Measurements from ENCODE around the gene WFDC8.

WFDC8 gene

GRCh38 chr20:45612314-45612713, 33.2 kb upstream of the WFDC8 start:
- Histone ChIP-seq H3K4me3 (IDR thresholded peaks at IDR 0.05; ENCODE audit: insufficient read depth, low read depth, low read length) (no peak overlapping the region), H3K27me3 (ENCODE audit: insufficient read depth, low read depth) (no peaks in the 10 kb centered on the region), H3K79me2 (ENCODE audit: insufficient read depth, low read depth) (no peaks in the 10 kb centered on the region), H3K4me1 (ENCODE audit: low read depth, poor library complexity, severe bottlenecking) (no peaks in the 10 kb centered on the region), H4K20me1 (ENCODE audit: insufficient read depth) (no peaks in the 10 kb centered on the region), H3K36me3 (ENCODE audit: insufficient read depth) (no peaks in the 10 kb centered on the region), H2AFZ (ENCODE audit: low read depth) (no peak overlapping the region), H3K27ac (no peak overlapping the region), H3K9ac (no peak overlapping the region), H3K4me2 (no peak overlapping the region)
- TF ChIP-seq, protein P1, sequence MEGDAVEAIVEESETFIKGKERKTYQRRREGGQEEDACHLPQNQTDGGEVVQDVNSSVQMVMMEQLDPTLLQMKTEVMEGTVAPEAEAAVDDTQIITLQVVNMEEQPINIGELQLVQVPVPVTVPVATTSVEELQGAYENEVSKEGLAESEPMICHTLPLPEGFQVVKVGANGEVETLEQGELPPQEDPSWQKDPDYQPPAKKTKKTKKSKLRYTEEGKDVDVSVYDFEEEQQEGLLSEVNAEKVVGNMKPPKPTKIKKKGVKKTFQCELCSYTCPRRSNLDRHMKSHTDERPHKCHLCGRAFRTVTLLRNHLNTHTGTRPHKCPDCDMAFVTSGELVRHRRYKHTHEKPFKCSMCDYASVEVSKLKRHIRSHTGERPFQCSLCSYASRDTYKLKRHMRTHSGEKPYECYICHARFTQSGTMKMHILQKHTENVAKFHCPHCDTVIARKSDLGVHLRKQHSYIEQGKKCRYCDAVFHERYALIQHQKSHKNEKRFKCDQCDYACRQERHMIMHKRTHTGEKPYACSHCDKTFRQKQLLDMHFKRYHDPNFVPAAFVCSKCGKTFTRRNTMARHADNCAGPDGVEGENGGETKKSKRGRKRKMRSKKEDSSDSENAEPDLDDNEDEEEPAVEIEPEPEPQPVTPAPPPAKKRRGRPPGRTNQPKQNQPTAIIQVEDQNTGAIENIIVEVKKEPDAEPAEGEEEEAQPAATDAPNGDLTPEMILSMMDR (conservative IDR thresholded peaks at IDR 0.05; ENCODE audit: low read depth, low read length) = no peak

DNA sequence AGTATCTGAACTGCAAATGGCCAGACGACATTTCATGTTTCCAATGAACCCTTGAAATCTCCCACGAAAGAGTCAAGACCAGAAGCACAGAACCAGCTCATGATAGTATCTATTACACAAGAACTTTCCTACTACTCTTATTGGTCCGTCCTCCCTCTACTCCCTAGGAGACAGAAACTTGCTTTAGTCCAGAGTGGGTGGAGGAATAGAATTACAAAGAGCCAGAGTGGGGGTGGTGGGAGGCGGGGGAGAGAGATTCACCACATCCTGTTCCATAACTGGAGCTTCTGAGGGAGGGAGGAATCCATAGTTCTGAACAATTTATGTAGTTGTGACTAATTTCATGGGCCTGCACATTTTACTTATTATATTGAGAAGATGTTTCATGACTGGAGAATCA, 32.0 kb upstream of the WFDC8 start:
- no peaks in the 10 kb centered on the region for H3K79me2 ChIP-seq (ENCODE audit: insufficient read depth, low read depth)
- no peak overlapping the region for H3K9ac ChIP-seq
- no peaks in the 10 kb centered on the region for H4K20me1 ChIP-seq (ENCODE audit: insufficient read depth)
- H3K27ac ChIP-seq = no peak overlapping the region
- H3K4me1 ChIP-seq (ENCODE audit: low read depth, poor library complexity, severe bottlenecking) = no peaks in the 10 kb centered on the region
- no peaks in the 10 kb centered on the region for H3K36me3 ChIP-seq (ENCODE audit: insufficient read depth)
- no peak overlapping the region for H2AFZ ChIP-seq (ENCODE audit: low read depth)
- H3K27me3 ChIP-seq (ENCODE audit: insufficient read depth, low read depth) = no peaks in the 10 kb centered on the region
- H3K4me3 ChIP-seq (IDR thresholded peaks at IDR 0.05; ENCODE audit: insufficient read depth, low read depth, low read length) = no peak overlapping the region
- no peak overlapping the region for H3K4me2 ChIP-seq
- TF ChIP-seq, protein P1 (conservative IDR thresholded peaks at IDR 0.05; ENCODE audit: low read depth, low read length) = no peak

DNA sequence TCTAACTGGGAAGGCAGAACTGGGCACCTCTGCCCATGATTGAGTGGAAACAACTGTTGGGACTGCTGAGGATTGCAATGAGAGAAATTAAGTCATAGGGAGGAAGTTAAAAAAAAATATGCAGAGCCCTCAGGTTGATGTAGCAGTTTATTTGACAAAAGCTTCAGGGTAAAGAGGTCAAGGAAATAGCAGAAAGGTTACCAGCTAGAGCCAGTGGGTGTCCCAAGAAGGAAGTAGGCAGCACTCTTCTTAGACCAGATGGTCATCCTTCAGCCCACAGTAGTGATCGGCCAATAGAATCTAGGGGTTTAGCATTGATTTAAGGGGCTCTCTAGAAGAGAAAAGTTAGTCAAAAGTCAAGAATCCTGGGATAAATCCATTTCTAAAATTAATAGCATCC, 28.7 kb upstream of the WFDC8 start:
- H3K4me2 ChIP-seq = no peak overlapping the region

DNA sequence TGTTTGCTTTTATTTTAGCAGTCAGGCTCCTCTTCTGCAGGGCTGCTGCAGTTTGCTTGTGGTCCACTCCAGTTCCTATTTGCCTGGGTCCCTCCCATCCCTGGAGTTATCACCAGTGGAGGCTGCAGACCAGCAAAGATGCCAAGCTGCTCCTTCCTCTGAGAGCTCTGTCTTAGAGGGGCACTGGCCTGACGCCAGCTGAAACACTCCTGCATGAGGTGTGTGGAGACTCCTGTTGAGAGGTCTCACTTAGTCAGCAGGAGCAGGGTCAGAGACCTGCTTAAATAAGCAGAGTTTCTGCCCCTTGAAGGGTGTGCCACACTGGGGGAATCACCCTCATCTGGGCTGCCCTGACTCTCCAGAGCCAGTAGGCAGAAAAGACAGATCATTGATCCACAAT, 16.2 kb upstream of the WFDC8 start:
- H4K20me1 ChIP-seq (ENCODE audit: insufficient read depth) = no peaks in the 10 kb centered on the region

More for the DNA sequence above, 28.7 kb upstream of the WFDC8 start:
- Histone ChIP-seq H3K27ac (no peak overlapping the region), H3K27me3 (ENCODE audit: insufficient read depth, low read depth) (no peaks in the 10 kb centered on the region), H3K9ac (no peak overlapping the region), H4K20me1 (ENCODE audit: insufficient read depth) (no peaks in the 10 kb centered on the region), H3K4me3 (IDR thresholded peaks at IDR 0.05; ENCODE audit: insufficient read depth, low read depth, low read length) (no peak overlapping the region), H3K79me2 (ENCODE audit: insufficient read depth, low read depth) (no peaks in the 10 kb centered on the region), H3K4me1 (ENCODE audit: low read depth, poor library complexity, severe bottlenecking) (no peaks in the 10 kb centered on the region), H2AFZ (ENCODE audit: low read depth) (no peak overlapping the region), H3K36me3 (ENCODE audit: insufficient read depth) (no peaks in the 10 kb centered on the region)
- TF ChIP-seq, protein P1 (conservative IDR thresholded peaks at IDR 0.05; ENCODE audit: low read depth, low read length) = no peak

More for the DNA sequence above, 16.2 kb upstream of the WFDC8 start:
- no peak overlapping the region for H3K4me2 ChIP-seq
- no peak overlapping the region for H2AFZ ChIP-seq (ENCODE audit: low read depth)
- no peaks in the 10 kb centered on the region for H3K27me3 ChIP-seq (ENCODE audit: insufficient read depth, low read depth)
- no peak overlapping the region for H3K4me3 ChIP-seq (IDR thresholded peaks at IDR 0.05; ENCODE audit: insufficient read depth, low read depth, low read length)
- H3K27ac ChIP-seq = no peak overlapping the region
- H3K4me1 ChIP-seq (ENCODE audit: low read depth, poor library complexity, severe bottlenecking) = no peaks in the 10 kb centered on the region
- H3K9ac ChIP-seq = no peak overlapping the region
- TF ChIP-seq, protein P1 (conservative IDR thresholded peaks at IDR 0.05; ENCODE audit: low read depth, low read length) = no peak
- no peaks in the 10 kb centered on the region for H3K36me3 ChIP-seq (ENCODE audit: insufficient read depth)
- no peaks in the 10 kb centered on the region for H3K79me2 ChIP-seq (ENCODE audit: insufficient read depth, low read depth)

All from KMS-11 (cell line).